Stimulated activated CD4-positive, alpha-beta T cell treated with anti-CD3 and anti-CD28 coated beads, Interleukin-4, amount 100 ng/mL, for 1 hour (primary cell): Measurements from ENCODE around the gene ASIP.
"Not testable (repeated sequence)": the region's sequence is repeated elsewhere in the genome, so short reads cannot be mapped to it uniquely, and the experiment has no call there.

Source experiments
- DNase-seq: peaks from one replicate; pipeline ENCODE4 v3.0.0-alpha.2; 2020

The ASIP gene

GRCh38 chr20:34243377-34243776 is 2.2 kb downstream of the ASIP start:
- DNase-seq: no peak

GRCh38 chr20:34246126-34246626 is 5.0 kb downstream of the ASIP start:
- no peak for DNase-seq

GRCh38 chr20:34249291-34249690 is 8.1 kb downstream of the ASIP start:
- no peak for DNase-seq

- no peak for DNase-seq
Observed at GRCh38 chr20:34250005-34250404, 8.8 kb downstream of the ASIP start.

GRCh38 chr20:34251619-34252018 is 10.4 kb downstream of the ASIP start:
- no peak for DNase-seq

- DNase-seq: not testable (repeated sequence)
Observed at GRCh38 chr20:34252431-34253086, 11.3 kb downstream of the ASIP start.

- no peak for DNase-seq
Observed at GRCh38 chr20:34254979-34255378, 13.8 kb downstream of the ASIP start.

GRCh38 chr20:34256629-34257124 is 15.5 kb downstream of the ASIP start:
- no peak for DNase-seq

GRCh38 chr20:34260208-34260942 is 19.2 kb downstream of the ASIP start:
- no peak for DNase-seq

GRCh38 chr20:34262488-34263288 is 21.5 kb downstream of the ASIP start:
- no peak for DNase-seq

- DNase-seq: not testable (repeated sequence)
Observed at GRCh38 chr20:34263468-34263867, 22.2 kb downstream of the ASIP start.

- no peak for DNase-seq
Observed at GRCh38 chr20:34264141-34264540, 22.9 kb downstream of the ASIP start.

GRCh38 chr20:34268145-34268544 is 26.9 kb downstream of the ASIP start:
- no peak for DNase-seq

GRCh38 chr20:34268851-34269636 is 27.8 kb downstream of the ASIP start:
- peak; percentile 34 for DNase-seq

- DNase-seq: no peak
Observed at GRCh38 chr20:34269996-34270627, 28.9 kb downstream of the ASIP start.

GRCh38 chr20:34271956-34272355 is 30.7 kb downstream of the ASIP start:
- DNase-seq: no peak

- no peak for DNase-seq
Observed at GRCh38 chr20:34274694-34275093, 33.5 kb downstream of the ASIP start.

- DNase-seq: no peak
Observed at GRCh38 chr20:34281177-34281576, 40.0 kb downstream of the ASIP start.

GRCh38 chr20:34282041-34282440 is 40.8 kb downstream of the ASIP start:
- DNase-seq: no peak

- no peak for DNase-seq
Observed at GRCh38 chr20:34283844-34284243, 42.6 kb downstream of the ASIP start.

- no peak for DNase-seq
Observed at GRCh38 chr20:34285450-34285849, 44.2 kb downstream of the ASIP start.

- not testable (repeated sequence) for DNase-seq
Observed at GRCh38 chr20:34287500-34287899, 46.3 kb downstream of the ASIP start.
